H1 (cell line): Measurements from ENCODE around the gene DTNB. TPM values are rescaled to one million over a fixed set of nuclear protein-coding genes. Genes with fewer than 3 reads are reported as not detected.

Experiments used
- JUN ChIP-seq: IDR thresholded peaks from 2 replicates; pipeline ENCODE4 v1.6.1; 2011; ENCODE audit warnings: low read depth, mild to moderate bottlenecking, improper control_type of control experiment, low read length
- JUND ChIP-seq: IDR thresholded peaks from 2 replicates; pipeline ENCODE4 v1.6.1; 2011; ENCODE audit warnings: mild to moderate bottlenecking, improper control_type of control experiment, low read length
- KDM4A ChIP-seq: IDR thresholded peaks from one replicate; pipeline ENCODE4 v1.7.1; 2012; ENCODE audit warnings: low read depth, mild to moderate bottlenecking, moderate library complexity, low read length, inconsistent platforms; ENCODE audit not compliant: severe bottlenecking
- SUZ12 ChIP-seq: fragments of 200-600 bp; sonication (generic); IDR thresholded peaks from 2 replicates; pipeline ENCODE4 v1.6.1; 2012; ENCODE audit warnings: mild to moderate bottlenecking, inconsistent platforms, low read length, moderate library complexity, mixed read lengths
- polyA plus RNA-seq, 7 experiments: library from polyadenylated mRNA; depleted of rRNA in 3 of 7; stranded (reverse) in 5 of 7; unstranded in 2 of 7; fragments of >200 nt in 5 of 7; fragments of 200-250 nt in 2 of 7; gene quantifications; 1 replicate in 5 of 7; 2 replicates in 1 of 7; 4 replicates in 1 of 7; pipeline versions ENCODE4 v1.2.1 to v1.2.3, GENCODE V29; 2011 to 2013; ENCODE audit warnings: missing spikeins in 2 of 7, mixed read lengths in 2 of 7
- total RNA-seq: library from RNA; stranded (reverse); fragmentation: NEBNext Ultra II Directional; extraction: Animal tissue kit (Norgen Biotek cat#: 25700); gene quantifications from 2 replicates; pipeline ENCODE4 v1.2.1, GENCODE V29; 2021

DTNB gene
- total and polyA plus RNA-seq, 2 of the 8 experiments (the other 6 are each of a cell fraction or from before 2014, with no cell fraction given): 39.6 to 49.5 TPM

DNA sequence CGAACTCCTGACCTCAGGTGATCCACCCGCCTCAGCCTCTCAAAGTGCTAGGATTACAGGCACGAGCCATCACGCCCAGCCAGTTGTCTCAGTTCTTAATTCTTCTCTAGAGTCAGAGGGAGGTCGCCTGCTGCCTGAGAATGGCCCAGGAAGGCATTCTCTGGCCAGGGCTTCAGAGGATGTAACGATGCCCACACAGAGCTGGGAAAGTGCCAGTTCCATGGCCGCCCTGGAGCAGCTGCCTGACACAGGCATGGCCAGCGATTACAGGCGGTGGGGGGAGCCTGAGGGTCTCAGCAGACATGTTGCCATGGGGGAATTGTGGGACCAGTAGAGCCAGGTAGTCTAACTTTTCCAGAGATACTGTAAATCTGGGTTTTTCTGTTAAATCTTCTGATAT lies 306.1 kb downstream of the DTNB start (continued):
- TF ChIP-seq JUN: no peak
- no peak for TF ChIP-seq SUZ12
- TF ChIP-seq KDM4A: no peak
- no peak for TF ChIP-seq JUND
- TF ChIP-seq, all 59 proteins: peak for 0
